GM18517 (cell line): ENCODE measurements around the gene TMX2.
A peak's percentile ranks its signal among the peaks of the same experiment; 100 is the strongest.
"Not testable (repeated sequence)": the region's sequence is repeated elsewhere in the genome, so short reads cannot be mapped to it uniquely, and the experiment has no call there.

ENCODE experiments used
- ATAC-seq: cut with Tn5 transposase; IDR thresholded peaks from one replicate; pipeline ENCODE4 v1.9.1; 2021; ENCODE audit warnings: mild to moderate bottlenecking, moderate library complexity; ENCODE audit not compliant: unreplicated experiment

TMX2 gene, protein sequence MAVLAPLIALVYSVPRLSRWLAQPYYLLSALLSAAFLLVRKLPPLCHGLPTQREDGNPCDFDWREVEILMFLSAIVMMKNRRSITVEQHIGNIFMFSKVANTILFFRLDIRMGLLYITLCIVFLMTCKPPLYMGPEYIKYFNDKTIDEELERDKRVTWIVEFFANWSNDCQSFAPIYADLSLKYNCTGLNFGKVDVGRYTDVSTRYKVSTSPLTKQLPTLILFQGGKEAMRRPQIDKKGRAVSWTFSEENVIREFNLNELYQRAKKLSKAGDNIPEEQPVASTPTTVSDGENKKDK

DNA sequence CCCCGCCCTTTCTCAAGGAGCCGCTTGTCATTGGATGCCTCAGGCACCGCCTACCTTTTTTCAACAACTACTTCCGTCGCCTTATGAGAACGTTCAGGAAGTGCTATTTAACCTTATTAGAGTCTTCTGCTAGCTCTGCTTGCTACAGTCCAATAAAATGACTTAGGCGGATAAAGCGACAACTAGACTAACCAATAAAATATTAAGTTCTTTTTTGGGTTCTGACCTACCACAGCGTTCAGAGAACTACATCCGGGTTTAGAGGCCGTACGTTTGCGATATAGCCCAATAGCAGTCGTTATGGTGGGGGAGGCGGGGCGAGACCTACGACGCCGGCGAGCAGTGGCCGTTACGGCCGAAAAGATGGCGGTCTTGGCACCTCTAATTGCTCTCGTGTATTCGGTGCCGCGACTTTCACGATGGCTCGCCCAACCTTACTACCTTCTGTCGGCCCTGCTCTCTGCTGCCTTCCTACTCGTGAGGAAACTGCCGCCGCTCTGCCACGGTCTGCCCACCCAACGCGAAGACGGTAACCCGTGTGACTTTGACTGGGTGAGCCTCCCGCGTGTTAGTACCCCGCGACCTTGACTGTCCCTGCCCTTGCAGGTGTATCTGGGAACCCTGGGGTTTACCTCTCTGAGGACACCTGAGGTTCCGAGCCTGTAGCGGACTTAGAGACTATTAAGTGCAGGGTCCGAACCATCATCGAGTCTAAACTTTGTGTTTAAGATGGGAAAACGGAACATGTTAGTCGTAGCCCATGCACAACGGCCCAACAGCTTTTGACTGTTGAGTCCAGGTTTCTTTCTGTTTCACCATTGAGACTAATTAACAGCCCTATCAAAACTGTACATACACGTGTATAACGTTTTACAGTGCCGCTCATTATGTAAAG, at the start of gene TMX2:
Gene TMX2 (plus strand): TSS at position 338 of the 895 bp plus-strand sequence. CDS start 26 bp downstream, at position 364.
- peak; percentile 99 for ATAC-seq

DNA sequence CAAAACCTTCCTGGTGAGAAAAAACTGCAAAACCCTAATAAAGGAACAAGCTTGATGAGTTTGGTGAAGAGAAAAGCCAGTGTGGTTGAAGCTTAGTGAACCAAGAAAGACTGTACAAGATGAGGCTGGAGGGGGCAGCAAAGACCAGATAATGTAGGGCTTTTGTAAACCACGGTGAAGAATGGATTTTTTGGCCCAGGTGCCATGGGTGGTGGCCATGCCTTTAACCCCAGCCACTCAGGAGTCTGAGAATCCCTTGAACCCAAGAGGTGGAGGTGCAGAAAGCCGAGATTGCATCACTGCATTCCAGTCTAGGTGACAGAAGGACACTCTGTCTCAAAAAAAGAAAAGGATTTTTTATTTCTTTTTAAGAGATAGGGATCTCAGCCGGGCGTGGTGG, 49.5 kb upstream of the TMX2 start:
- ATAC-seq = no peak

DNA sequence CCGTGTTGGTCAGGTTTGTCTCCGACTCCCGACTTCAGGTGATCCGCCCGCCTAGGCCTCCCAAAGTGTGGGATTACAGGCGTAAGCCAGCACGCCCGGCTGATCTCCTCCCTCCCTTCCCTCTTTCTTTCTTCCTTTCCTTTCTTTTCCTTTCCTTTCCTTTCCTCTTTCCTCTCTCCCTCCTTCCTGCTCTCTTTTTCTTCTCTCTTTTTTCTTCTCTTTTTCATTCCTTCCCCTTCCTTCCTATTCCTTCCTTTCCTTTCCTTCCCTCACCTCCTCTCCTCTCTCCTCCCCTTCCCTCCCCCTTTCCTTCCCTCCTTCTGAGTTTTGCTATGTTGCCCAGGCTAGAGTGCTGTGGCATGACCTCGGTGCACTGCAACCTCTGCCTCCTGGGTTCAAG, 48.4 kb upstream of the TMX2 start:
- no peak for ATAC-seq

DNA sequence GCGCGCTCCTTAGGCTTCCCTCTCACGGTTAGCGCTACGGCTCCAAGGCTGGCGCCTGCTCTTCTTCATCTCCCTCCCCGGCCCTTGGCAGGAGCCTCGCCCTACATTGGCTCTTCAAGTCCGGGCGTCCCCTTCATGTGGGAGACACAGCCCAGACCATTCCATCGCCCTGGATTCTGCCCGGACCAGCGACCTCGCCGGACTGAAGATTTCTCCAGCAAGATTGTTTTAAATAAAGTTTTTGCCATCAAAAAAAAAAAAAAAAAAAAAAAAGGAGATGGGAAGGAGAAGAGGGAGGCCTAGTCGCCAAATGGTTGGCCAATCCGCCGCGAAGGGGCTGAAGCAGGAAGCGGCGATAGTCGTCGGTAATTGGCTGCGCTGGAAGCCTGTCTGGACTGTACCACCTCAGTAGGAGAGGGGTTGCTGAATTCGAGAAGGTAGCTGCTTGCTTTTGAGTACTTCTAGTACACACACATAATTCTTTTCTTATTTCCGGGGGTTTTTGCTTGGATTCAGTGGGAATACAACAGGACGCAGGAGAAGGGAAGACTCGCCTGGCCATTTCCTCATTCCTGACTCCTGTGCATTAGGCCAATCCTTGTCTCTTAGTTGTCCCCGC, 45.2 kb upstream of the TMX2 start:
- peak; percentile 73 for ATAC-seq

DNA sequence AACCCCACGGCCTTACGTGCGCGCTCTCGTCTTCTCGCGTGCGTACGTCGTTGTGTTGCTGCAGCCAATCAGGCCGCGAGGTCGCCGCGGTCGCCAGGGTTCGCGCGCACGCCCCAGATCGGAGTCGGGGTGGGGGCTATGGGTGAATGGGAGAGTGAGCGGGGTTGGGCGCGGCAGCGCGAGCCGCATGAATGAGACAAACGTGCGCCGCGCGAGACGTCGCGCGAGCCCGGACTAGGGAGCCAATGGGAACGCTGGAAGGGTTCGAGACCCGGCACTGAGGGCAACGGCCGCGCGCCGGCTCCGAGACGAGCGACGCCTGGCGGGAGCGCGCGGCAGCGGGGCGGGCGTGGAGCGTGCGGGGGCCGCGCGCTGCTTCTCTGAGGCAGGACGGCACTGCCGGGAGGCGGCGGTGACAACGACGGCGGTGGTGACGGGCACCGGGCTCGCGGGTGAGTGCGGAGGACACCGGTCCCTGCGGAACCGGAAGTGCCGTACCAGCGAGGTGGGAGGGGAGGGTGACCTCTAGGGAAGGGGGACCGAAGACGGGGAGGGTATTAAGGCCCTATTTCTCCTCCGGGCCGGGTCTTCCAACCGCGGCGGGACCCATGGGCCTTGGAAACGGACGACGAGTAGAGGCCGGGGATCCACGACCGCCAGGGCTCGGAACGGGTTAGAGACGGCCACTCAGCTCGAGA, 44.5 kb upstream of the TMX2 start, which contains the start of gene ZDHHC5:
Gene ZDHHC5 (plus strand): TSS at position 379 of the 698 bp plus-strand sequence. CDS start 4,977 bp downstream, outside the sequence.
- peak; percentile 81 for ATAC-seq

DNA sequence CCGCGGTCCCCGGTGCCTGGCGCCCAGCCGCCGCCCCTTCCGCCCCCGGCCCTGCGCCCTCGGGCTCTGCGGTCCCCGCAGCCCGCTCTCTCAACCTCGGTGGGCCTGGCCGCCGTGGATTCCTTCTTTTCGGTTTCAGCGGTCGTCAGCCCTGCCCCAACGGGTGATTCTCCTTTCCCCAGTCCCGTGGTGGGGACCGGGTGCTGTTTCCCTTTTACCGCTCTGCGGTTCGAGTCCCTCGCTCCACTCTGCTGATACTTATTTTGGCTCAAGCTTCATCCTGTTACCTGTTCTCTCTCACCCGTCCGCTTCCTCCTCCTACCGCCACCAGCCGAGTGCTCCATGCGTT, 44.0 kb upstream of the TMX2 start:
- peak; percentile 8 for ATAC-seq

DNA sequence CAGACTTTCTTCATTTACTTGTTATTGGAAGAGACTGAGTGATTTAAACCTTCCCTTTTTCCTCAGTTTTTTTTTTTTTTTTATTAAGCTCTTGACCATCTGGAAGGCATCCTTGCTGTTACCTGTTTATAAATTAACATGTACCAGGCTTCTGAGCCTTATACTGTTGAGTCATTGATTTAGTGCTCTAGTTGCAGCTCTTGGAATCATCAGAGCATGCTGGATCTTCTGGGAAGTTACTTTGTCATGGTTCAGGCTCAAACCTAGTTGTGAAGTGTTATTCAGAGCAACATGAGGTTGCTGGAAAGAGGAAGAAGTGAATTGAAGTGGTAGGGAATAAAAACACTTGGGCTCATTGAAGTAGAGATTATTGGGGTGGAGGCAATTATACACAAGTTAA, 38.1 kb upstream of the TMX2 start:
- ATAC-seq = no peak

DNA sequence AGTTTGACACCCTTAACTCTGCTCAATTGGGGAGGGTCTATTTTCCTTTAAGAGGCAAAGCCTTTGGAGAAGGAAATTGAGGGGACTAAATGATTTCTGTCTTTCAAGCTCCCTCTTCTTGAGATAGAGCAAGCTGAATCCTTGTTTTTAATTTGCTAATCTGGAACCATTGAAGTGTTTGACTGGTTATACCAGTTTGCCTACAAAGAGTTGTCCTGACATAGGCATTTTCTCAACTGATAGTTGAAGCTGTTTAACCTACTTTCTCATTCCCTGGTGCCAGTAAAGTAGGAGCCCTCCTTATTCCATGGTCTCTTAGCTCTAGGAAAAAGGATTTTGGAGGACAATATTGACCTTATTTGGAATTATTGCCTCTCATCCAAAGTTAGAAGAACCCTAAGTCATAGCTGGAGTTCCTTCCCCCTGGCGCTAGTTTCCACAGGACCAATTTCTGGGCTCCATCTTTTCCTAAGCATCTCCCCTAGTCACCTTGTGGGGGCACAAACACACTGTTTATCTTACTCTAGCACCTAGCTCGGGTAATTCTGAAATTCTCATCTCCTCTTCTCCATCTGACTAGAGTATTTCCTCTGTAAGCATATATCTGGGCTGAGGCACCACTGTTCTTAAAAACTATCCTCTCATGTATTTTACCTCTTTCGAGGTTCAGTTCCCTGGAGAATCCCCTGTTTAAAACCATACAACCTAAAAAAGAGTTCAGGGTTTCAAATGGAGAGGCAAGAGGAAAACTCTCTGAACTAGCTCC, 37.0 kb upstream of the TMX2 start:
- ATAC-seq = no peak

DNA sequence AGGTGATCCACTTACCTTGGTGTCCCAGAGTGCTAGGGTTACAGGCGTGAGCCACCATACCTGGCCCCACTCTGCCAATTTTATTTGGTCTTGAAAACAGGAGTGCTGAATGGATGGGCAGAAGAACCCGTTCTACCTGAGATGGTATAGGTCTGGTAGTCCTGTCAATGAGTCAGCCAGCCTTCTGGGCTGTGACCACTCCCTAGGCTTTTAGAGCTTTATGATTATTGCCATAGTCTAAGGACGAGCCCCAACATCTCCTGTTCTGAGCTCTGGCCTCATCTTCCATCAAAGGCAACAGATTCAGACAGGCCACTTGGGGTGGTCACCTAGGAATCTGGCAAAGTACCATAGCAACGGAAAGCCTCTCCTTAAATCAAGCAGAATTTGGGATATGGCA, 33.0 kb upstream of the TMX2 start:
- no peak for ATAC-seq

DNA sequence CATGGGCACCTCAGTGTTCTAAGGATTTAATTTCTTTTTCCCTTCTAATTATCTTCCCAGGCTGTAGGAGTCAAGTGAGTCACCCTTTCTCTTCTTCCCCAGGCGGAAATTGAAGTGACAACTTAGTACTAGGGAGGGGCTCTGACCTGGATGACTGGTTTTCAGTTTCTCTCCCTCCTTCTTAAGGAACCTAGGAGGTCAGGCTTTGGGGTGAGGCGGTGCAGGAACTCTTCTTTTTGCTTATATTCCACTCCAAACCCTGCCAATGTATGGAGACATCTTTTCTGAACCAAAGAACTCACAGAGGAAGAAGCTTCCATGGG, 31.9 kb upstream of the TMX2 start:
- ATAC-seq = no peak

DNA sequence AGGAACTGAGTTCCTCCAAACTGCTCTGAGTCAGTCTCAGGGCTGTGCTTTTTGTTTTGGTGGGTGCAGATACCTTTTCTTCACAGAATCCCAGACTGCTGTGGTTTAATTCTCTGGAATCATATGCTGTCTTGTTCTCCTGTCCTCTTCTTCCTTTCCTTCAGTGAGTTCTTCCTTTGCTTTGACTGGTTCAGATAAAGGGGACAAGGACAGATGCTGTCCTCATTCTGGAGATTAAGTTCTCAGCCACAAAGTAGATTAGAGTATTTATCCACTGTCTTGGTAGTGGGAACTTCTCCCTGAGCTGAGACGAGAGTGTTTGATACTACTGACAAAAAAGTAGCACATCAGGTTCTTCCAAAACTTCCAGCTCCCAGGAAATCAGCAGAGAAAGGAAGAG, 31.2 kb upstream of the TMX2 start:
- ATAC-seq = no peak

DNA sequence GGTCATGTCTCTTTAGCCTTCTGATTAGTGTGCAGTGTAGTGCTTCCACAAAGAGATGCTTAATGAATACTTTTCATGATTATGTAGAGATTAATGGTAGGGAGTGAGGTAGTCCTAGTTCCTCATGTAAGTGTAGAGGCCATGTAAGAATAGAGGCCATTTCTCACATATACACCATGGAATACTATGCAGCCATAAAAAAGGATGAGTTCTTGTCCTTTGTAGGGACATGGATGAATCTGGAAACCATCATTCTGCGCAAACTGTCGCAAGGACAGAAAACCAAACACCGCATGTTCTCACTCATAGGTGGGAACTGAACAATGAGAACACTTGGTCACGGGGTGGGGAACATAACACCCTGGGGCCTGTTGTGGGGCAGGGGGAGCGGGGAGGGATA, 21.9 kb upstream of the TMX2 start:
- not testable (repeated sequence) for ATAC-seq

DNA sequence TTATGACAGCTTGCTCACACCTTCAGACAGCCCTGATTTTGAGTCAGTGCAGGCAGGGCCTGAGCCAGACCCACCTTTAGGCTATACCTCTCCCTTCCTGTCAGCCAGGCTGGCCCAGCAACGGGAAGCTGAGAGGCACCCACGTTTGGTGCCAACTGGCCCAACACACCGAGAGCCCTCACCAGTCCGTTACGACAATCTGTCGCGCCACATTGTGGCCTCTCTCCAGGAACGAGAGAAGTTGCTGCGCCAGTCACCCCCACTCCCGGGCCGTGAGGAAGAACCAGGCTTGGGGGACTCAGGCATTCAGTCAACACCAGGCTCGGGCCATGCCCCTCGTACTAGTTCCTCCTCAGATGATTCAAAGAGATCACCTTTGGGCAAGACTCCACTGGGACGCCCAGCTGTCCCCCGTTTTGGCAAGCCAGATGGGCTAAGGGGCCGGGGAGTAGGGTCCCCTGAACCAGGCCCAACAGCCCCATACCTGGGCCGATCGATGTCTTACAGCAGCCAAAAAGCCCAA, 13.5 kb upstream of the TMX2 start:
- no peak for ATAC-seq

DNA sequence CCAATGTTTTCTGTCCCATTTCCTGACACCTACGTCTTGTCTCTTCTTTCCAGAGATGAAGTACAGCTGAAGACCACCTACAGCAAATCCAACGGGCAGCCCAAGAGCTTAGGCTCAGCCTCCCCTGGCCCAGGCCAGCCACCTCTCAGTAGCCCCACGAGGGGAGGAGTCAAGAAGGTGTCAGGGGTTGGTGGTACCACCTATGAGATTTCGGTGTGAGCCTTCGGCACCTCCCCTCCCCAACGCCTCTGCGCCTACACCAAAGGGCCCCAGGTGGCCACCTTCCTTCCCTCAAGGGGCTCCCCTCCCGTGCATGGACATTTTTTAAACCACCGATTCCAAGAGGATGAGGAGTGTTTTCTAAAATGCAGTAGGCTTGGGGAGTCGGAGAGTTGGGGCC, 12.6 kb upstream of the TMX2 start:
- no peak for ATAC-seq

DNA sequence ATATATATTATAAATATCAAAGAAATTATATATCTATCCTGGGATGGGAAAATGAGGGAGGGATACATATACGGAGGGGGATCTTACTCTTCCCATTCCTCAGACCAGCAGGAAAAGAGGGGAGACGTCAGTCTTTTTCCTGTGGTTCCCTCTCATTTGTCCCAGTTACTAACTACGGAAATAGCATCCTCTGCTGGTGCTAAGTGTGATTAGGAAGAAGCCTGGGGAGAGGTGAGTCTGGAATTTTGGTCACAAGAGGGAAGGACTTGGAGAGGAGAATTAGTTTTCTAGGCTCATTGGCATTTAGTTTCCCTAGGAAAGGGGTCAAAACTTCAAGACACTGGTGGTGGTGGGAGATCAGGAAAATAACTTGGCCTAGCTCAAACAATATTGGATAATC, 12.0 kb upstream of the TMX2 start:
- ATAC-seq = no peak

DNA sequence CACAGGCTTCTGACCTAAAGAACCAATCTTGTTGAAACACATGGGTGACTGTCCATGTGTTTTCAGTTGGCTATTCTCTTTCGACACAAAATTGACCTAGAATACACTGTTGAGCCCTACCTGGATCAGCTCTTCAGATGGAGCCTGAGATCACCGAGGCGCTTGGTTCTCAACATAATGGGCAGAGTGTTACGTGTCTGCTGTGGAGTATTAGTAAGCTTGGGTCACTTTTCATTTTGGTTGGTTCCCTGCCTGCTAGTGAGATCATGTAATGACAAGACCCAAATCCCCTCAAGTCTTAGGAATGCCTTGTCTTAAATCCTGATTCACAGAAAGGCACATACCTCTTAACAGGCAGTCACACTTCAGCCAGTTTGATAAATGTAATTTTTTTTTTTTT, 9.1 kb upstream of the TMX2 start:
- no peak for ATAC-seq

DNA sequence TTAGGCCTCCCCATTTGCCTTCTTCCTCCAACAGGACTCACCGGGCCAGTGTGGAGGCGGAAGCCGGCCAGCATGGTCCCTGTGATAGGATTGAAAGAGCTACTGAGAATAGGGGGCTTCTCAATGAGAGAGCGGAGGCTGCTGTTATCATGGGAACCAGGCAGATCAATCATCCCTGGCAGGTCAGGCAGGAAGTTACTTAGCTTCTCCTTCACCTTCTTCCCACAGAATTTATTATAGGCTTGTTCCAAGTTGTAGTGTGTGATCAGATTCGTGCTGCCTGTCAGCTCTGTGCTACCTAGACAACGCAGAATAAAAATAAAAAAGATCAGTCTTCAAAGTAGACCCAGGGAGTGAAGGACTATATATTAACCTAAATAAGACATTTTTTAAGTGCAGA, 7.5 kb upstream of the TMX2 start:
- ATAC-seq = no peak

DNA sequence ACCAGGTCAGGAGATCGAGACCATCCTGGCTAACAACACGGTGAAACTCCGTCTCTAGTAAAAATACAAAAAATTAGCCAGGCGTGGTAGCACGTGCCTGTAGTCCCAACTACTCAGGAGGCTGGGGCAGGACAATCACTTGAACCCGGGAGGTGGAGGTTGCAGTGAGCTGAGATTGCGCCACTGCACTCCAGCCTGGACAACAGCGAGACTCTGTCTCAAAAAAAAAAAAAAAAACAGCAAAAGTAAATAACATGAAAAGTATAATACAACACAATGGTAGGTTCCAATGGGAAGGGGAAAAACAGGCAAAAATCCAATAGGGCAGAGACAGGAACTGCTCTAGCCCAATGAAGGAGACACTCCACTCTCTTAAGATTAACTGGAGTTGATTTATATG, 7.0 kb upstream of the TMX2 start:
- not testable (repeated sequence) for ATAC-seq

DNA sequence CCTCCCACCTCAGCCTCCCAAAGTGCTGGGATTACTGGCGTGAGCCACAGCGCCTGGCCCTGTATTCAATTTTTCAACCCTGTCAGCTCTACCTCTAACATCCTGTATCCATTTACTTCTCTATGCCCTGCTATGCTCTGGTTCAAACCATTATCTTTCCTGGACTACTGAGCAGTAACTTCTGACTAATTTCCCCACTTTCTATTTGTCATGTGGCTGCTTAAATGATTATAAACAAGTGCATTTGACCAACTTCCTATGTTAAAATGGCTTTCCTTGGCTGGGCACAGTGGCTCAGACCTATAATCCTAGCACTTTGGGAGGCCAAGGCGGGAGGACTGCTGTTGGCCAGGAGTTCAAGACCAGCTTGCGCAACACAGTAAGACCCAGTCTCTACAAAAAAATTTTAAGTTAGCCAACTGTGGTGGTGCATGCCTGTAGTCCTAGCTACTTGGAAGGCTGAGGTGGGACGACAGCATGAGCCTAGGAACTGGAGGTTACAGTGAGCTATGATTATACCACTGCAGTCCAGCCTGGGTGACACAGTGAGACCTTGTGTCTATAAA, 2.5 kb upstream of the TMX2 start:
- ATAC-seq = no peak
